ENCODE results near the gene SEL1L2. TPM values are rescaled to one million over a fixed set of nuclear protein-coding genes. Genes with fewer than 3 reads are reported as not detected.

SEL1L2 gene
- total RNA-seq, 1 experiment from 2014 or later = not detected

GRCh38 chr20:13838664-13839063, 151.8 kb downstream of the SEL1L2 start:
- no peak for DNase-seq
- H3K27me3 ChIP-seq (ENCODE audit: control insufficient read depth, insufficient read depth, low read length) = no peaks in the 10 kb centered on the region; the same call in 1 of the 2 replicates
- no peak overlapping the region for H3K4me3 ChIP-seq (ENCODE audit: insufficient read depth, low read depth, low read length)
- H3K36me3 ChIP-seq (replicated peaks; ENCODE audit: control insufficient read depth, insufficient read depth, low read length) = no peaks in the 10 kb centered on the region

- no peaks in the 10 kb centered on the region for H3K36me3 ChIP-seq (replicated peaks; ENCODE audit: control insufficient read depth, insufficient read depth, low read length)
- no peak overlapping the region for H3K4me3 ChIP-seq (ENCODE audit: insufficient read depth, low read depth, low read length)
- DNase-seq = no peak
- H3K27me3 ChIP-seq (ENCODE audit: control insufficient read depth, insufficient read depth, low read length) = no peaks in the 10 kb centered on the region
Observed at GRCh38 chr20:13831476-13831875, 158.9 kb downstream of the SEL1L2 start.

DNA sequence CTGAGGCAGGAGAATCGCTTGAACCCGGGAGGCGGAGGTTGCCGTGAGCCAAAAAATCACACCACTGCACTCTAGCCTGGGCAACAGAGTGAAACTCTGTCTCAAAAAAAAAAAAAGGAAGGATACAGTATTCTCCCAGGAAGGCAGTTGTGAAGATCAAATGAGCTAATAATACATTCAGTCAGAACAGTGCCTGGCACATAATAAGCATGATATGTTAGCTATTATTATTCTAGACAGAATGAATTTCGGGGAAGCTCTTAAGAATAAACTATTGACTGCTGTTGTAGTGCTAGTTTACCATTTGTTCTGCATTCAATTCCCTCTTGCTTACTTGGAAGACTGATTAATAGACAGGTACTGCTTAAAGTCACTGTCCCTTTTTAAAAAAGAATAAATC, 164.9 kb downstream of the SEL1L2 start:
- Histone ChIP-seq H3K36me3 (replicated peaks; ENCODE audit: control insufficient read depth, insufficient read depth, low read length) (no peaks in the 10 kb centered on the region), H3K4me3 (ENCODE audit: insufficient read depth, low read depth, low read length) (no peak overlapping the region), H3K27me3 (ENCODE audit: control insufficient read depth, insufficient read depth, low read length) (no peaks in the 10 kb centered on the region; the same call in 1 of the 2 replicates)
- DNase-seq = no peak

GRCh38 chr20:13824459-13824858, 166.0 kb downstream of the SEL1L2 start:
- DNase-seq = no peak
- no peak overlapping the region for H3K4me3 ChIP-seq (ENCODE audit: insufficient read depth, low read depth, low read length)
- no peaks in the 10 kb centered on the region; the same call in 1 of the 2 replicates for H3K27me3 ChIP-seq (ENCODE audit: control insufficient read depth, insufficient read depth, low read length)
- H3K36me3 ChIP-seq (replicated peaks; ENCODE audit: control insufficient read depth, insufficient read depth, low read length) = no peaks in the 10 kb centered on the region

- no peak overlapping the region for H3K4me3 ChIP-seq (ENCODE audit: insufficient read depth, low read depth, low read length)
- peak; percentile 38 for DNase-seq
- H3K27me3 ChIP-seq (ENCODE audit: control insufficient read depth, insufficient read depth, low read length) = no peaks in the 10 kb centered on the region; the same call in 1 of the 2 replicates
- peaks cover 3% of the 10 kb centered on the region for H3K36me3 ChIP-seq (replicated peaks; ENCODE audit: control insufficient read depth, insufficient read depth, low read length)
Observed at GRCh38 chr20:13822459-13822858, 168.0 kb downstream of the SEL1L2 start.

GRCh38 chr20:13821876-13822275, 168.5 kb downstream of the SEL1L2 start:
- no peak for DNase-seq
- Histone ChIP-seq H3K36me3 (replicated peaks; ENCODE audit: control insufficient read depth, insufficient read depth, low read length) (peaks cover 3% of the 10 kb centered on the region), H3K27me3 (ENCODE audit: control insufficient read depth, insufficient read depth, low read length) (no peaks in the 10 kb centered on the region; the same call in 1 of the 2 replicates), H3K4me3 (ENCODE audit: insufficient read depth, low read depth, low read length) (no peak overlapping the region)

DNA sequence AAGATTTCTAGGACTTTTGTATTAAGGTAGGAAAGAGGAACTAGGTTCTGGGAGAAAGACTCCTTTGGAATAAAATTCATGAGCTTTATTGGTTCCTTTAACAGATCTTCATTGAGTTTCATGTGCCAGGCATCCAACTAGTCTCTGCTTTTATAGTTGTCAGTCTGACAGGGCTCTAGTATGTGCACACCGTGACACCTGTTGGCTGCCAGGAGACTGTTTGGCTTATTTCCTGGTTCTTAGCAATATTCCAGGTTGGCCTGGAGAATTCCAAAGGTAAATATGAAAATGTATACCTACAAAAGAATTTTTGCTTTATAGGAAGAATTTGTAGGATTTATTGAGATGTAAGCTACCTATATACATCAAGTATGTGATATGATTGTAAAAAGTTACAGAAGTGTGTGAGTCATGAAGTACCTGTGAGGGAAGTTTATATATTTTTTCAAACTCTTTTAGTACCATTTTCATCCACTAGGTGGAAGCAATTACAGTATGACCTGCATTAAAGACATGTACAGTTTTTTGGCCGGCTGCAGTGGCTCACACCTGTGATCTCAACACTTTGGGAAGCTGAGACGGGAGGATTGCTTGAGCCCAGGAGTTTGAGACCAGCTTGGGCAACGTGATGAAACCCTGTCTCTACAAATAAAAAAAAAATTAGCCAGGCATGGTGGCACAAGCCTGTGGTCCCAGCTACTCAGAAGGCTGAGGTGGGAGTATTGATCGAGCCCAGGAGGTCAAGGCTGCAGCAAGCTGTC, 170.3 kb downstream of the SEL1L2 start:
- Histone ChIP-seq H3K4me3 (ENCODE audit: insufficient read depth, low read depth, low read length) (no peak overlapping the region), H3K36me3 (replicated peaks; ENCODE audit: control insufficient read depth, insufficient read depth, low read length) (peaks cover 8% of the 10 kb centered on the region), H3K27me3 (ENCODE audit: control insufficient read depth, insufficient read depth, low read length) (no peaks in the 10 kb centered on the region; the same call in 1 of the 2 replicates)
- peak; percentile 29 for DNase-seq

DNA sequence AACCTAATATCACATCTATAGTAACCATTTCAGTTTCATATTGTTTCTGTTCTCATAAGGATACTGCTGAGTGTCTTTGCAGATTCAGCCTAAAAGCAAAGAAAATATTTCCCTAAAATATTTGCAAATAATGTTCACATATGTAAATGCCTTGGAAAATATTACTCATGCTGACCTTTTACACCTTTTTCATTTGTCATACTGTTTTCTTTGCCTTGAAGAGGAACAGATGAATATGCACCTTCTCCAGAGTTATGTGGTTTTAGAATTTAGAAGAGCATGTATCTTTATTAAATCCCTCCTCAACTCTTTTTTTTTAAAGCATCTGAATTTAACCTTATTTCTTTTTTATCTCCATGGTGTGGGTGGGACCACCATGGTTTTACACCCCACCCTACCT, 173.1 kb downstream of the SEL1L2 start:
- Histone ChIP-seq H3K36me3 (replicated peaks; ENCODE audit: control insufficient read depth, insufficient read depth, low read length) (peaks cover 13% of the 10 kb centered on the region), H3K4me3 (ENCODE audit: insufficient read depth, low read depth, low read length) (no peak overlapping the region), H3K27me3 (ENCODE audit: control insufficient read depth, insufficient read depth, low read length) (no peaks in the 10 kb centered on the region)
- no peak for DNase-seq

DNA sequence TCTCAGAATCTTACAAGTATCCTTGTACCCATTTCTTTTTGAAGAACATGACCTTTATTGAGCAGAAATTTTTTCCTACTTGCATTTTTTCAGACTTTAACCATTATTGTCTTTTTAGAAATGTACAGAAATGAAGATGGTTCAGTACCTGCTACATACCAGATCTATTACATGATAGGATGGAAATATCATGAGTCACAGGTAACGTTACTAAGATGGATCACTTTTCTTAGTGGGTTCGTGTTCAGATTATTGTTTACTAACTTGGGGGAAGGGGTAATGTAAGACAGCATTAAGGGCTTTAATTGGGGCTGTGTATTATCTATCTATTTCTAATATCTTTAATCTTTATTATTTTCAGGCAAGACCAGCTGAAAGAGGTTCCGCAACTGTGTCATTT, 173.7 kb downstream of the SEL1L2 start:
- Histone ChIP-seq H3K4me3 (ENCODE audit: insufficient read depth, low read depth, low read length) (no peak overlapping the region), H3K36me3 (replicated peaks; ENCODE audit: control insufficient read depth, insufficient read depth, low read length) (peaks cover 15% of the 10 kb centered on the region), H3K27me3 (ENCODE audit: control insufficient read depth, insufficient read depth, low read length) (no peaks in the 10 kb centered on the region)
- no peak for DNase-seq

DNA sequence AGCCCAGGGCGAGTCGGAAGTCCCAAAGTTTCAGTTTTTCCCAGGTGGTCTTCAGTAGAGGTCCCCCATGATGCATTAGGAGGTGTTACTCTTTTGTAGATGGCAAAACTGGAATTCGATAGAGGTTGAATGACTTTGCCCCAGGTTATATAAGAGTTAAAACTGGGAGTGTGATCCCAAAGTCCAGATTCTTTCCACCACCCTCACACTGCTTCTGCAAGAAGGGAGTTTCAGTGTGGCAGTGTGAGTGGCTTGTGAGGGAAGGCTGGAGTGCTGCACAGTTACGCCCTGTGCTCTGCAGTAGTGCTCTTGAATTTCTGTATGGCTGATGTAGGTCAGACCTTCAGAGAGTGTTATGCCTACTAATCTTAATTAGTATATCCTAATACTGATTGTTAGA, 175.7 kb downstream of the SEL1L2 start:
- Histone ChIP-seq H3K4me3 (ENCODE audit: insufficient read depth, low read depth, low read length) (no peak overlapping the region), H3K27me3 (ENCODE audit: control insufficient read depth, insufficient read depth, low read length) (no peaks in the 10 kb centered on the region), H3K36me3 (replicated peaks; ENCODE audit: control insufficient read depth, insufficient read depth, low read length) (peaks cover 23% of the 10 kb centered on the region)
- no peak for DNase-seq

DNA sequence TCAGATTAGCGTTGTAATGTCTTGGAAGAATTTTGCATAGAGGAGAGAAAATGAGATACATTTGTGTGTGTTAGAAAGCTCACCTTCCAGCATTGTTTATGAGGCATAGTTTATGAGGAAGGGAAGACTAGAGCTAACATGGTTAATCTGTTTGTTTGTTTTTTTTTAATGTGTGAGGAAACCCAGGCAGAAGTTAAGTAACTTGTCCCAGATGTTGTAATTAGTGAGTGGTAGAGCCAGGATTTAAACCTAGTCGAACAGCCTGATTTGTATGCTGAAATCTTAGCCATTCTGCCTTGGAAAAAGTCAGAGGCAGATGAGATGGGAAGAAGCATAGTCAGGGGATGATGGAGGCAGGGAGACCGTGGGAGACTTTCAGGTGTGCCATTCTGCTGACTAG, 176.5 kb downstream of the SEL1L2 start:
- Histone ChIP-seq H3K27me3 (ENCODE audit: control insufficient read depth, insufficient read depth, low read length) (no peaks in the 10 kb centered on the region), H3K36me3 (replicated peaks; ENCODE audit: control insufficient read depth, insufficient read depth, low read length) (peaks cover 31% of the 10 kb centered on the region), H3K4me3 (ENCODE audit: insufficient read depth, low read depth, low read length) (no peak overlapping the region)
- DNase-seq = no peak

DNA sequence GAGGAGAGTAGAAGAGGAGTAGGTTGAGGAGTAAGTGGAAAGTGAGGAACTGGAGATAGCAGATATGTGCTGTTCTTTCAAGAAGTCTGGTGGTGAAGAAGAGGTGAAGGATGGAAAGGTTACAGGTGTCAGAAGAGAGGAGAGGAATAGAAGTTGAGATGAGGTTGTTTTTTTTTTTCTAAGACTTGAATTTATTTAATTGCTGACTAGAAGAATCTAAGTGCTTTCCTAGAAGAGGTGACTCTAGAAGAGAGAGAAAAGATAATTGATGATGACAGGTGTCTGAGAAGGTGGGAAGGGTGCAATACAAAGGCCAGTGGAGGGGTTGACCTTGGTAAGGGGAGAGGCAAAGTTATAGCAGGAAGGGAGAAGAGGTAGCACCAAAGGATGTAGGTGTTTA, 180.0 kb downstream of the SEL1L2 start:
- no peak for DNase-seq
- Histone ChIP-seq H3K4me3 (ENCODE audit: insufficient read depth, low read depth, low read length) (no peak overlapping the region), H3K27me3 (ENCODE audit: control insufficient read depth, insufficient read depth, low read length) (no peaks in the 10 kb centered on the region), H3K36me3 (replicated peaks; ENCODE audit: control insufficient read depth, insufficient read depth, low read length) (peaks cover 27% of the 10 kb centered on the region)

DNA sequence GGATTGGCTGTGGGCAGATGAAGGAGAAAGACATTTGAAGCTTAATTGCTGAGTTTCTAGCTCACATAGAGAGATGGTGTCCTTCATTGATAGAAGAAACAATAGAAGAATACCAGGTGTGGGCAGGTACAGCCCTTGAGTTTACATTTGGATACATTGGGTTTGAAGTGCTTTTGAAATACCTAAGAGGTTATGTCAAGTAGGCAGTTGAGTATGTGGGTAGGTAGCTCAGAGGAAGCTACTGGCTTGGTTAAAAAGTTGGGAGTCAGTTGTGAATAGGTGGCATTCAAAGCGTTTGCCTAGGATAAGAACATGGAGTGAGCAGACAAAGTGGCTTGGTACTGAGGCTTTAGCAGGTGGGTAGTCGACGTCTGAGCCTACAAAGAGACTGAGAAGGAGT, 180.6 kb downstream of the SEL1L2 start:
- Histone ChIP-seq H3K4me3 (ENCODE audit: insufficient read depth, low read depth, low read length) (no peak overlapping the region), H3K27me3 (ENCODE audit: control insufficient read depth, insufficient read depth, low read length) (no peaks in the 10 kb centered on the region), H3K36me3 (replicated peaks; ENCODE audit: control insufficient read depth, insufficient read depth, low read length) (peaks cover 25% of the 10 kb centered on the region)
- no peak for DNase-seq

- no peak overlapping the region for H3K4me3 ChIP-seq (ENCODE audit: insufficient read depth, low read depth, low read length)
- H3K36me3 ChIP-seq (replicated peaks; ENCODE audit: control insufficient read depth, insufficient read depth, low read length) = peaks cover 23% of the 10 kb centered on the region
- no peaks in the 10 kb centered on the region for H3K27me3 ChIP-seq (ENCODE audit: control insufficient read depth, insufficient read depth, low read length)
- no peak for DNase-seq
Observed at GRCh38 chr20:13809373-13809772, 181.0 kb downstream of the SEL1L2 start.

DNA sequence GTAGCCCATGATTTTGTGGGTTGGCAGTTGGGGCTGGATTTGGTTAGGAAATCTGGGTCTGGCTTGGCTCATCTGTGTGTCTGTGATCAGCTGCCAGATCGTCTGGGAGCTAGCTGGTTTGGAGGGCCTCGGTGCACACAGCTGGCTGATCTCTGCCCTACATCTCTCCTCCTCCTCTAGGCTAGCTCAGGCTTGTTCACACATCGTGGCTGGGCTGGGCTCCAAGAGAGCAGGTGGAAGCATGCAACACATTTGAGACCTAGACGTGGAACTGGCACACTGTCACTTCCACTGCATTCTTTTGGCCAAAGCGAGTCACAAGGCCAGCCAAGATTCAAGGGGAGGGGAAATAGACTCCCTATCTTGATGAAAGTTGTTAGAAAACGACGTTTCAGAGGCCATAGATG, 189.7 kb downstream of the SEL1L2 start:
- Histone ChIP-seq H3K36me3 (replicated peaks; ENCODE audit: control insufficient read depth, insufficient read depth, low read length) (peaks cover 27% of the 10 kb centered on the region), H3K27me3 (ENCODE audit: control insufficient read depth, insufficient read depth, low read length) (no peaks in the 10 kb centered on the region), H3K4me3 (ENCODE audit: insufficient read depth, low read depth, low read length) (no peak overlapping the region)
- no peak for DNase-seq

Measured in H7 (cell line).